ENCODE data around the gene C11orf68.

DNA sequence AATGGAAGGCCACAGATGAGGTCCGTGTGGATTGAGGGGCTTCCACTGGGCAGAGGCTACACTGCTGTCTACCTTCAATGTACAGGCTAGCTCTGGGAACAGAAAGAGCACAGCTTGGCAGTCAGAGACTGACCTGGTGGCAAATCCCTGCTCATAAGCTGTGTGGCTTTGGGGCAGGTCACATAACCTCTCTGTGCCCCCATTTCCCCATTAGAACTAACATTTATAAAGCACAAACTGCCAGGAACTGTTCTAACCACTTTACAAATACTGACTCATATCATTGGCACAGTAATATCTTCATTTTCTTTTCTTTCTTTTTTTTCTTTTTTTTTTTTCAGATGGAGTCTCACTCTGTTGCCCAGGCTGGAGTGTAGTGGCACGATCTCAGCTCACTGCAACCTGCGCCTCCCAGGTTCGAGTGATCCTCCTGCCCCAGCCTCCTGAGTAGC, 21.8 kb downstream of the C11orf68 start:
- TF ChIP-seq, protein P1, sequence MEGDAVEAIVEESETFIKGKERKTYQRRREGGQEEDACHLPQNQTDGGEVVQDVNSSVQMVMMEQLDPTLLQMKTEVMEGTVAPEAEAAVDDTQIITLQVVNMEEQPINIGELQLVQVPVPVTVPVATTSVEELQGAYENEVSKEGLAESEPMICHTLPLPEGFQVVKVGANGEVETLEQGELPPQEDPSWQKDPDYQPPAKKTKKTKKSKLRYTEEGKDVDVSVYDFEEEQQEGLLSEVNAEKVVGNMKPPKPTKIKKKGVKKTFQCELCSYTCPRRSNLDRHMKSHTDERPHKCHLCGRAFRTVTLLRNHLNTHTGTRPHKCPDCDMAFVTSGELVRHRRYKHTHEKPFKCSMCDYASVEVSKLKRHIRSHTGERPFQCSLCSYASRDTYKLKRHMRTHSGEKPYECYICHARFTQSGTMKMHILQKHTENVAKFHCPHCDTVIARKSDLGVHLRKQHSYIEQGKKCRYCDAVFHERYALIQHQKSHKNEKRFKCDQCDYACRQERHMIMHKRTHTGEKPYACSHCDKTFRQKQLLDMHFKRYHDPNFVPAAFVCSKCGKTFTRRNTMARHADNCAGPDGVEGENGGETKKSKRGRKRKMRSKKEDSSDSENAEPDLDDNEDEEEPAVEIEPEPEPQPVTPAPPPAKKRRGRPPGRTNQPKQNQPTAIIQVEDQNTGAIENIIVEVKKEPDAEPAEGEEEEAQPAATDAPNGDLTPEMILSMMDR (IDR thresholded peaks at IDR 0.05; ENCODE audit: low read length) = no peak
- no peak for TF ChIP-seq EZH2 (IDR thresholded peaks at IDR 0.05; ENCODE audit: borderline replicate concordance, low read length)

All from OCI-LY1 (cell line).